ENCODE results near the gene TREML4.
"Not testable (repeated sequence)": the region's sequence is repeated elsewhere in the genome, so short reads cannot be mapped to it uniquely, and the experiment has no call there.

Gene TREML4, protein sequence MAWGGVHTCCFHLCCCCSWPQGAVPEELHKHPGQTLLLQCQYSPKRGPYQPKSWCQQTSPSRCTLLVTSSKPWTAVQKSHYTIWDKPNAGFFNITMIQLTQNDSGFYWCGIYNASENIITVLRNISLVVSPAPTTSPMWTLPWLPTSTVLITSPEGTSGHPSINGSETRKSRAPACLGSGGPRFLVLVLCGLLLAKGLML

DNA sequence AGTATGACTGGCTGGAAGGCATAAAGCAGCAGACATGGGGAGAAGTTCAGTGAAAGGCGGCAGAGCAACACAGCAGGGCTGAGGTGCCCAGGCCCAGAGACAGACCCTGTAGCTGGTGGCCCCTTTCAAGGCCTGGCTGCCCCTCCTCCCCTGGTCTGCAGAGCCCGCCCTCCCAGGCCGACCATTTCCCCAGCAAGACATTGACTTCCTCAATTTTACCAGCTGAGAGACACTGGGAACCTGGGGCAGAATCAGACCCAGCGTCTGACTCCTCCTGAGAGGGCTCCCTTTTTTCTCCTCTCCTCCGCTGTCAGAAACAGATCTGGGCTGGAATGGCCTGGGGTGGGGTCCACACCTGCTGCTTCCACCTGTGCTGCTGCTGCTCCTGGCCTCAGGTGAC, at the start of gene TREML4:
Gene TREML4 (plus strand): TSS at position 254 of the 400 bp plus-strand sequence. CDS start 79 bp downstream, at position 333.
- no peak for DNase-seq

DNA sequence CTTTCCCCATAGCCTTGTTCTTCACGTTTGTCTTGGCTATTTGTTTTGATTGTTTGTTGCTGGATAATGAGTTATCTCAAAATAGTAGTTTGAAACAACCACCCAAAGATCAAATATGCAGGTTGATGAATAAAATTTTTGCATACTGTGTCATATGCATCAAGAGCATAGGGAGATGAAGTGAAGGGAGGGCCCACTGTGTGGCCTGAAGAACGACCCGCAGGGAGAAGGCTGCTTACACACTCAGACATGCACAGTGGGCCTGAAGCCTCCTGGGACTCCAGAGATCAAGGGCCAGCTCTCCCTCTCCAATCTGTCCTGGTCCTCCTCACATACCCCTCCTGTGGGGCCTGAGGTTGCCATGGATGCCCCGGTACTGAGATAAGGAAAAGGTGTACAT, 49.0 kb upstream of the TREML4 start:
- DNase-seq, result no peak

DNA sequence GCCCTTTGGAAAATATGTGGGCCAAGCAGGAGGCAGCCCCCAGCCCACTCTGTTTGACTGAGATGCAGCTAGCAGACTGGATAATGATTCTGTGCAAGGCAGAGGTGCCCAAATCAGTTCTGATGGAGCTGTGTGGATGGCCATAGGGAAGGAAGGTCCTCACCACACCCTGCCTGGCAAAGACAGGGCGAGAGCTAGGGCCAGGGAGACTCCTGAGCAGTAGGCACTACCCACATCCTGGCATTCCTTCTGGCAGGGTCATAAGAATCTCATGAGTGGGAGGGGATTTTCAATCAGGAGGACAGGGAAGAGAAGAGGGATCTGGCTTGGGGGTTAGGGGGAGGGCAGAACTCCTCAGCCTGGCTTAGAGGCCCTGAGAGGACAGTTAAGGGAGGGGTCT, 46.6 kb upstream of the TREML4 start:
- no peak for DNase-seq

DNA sequence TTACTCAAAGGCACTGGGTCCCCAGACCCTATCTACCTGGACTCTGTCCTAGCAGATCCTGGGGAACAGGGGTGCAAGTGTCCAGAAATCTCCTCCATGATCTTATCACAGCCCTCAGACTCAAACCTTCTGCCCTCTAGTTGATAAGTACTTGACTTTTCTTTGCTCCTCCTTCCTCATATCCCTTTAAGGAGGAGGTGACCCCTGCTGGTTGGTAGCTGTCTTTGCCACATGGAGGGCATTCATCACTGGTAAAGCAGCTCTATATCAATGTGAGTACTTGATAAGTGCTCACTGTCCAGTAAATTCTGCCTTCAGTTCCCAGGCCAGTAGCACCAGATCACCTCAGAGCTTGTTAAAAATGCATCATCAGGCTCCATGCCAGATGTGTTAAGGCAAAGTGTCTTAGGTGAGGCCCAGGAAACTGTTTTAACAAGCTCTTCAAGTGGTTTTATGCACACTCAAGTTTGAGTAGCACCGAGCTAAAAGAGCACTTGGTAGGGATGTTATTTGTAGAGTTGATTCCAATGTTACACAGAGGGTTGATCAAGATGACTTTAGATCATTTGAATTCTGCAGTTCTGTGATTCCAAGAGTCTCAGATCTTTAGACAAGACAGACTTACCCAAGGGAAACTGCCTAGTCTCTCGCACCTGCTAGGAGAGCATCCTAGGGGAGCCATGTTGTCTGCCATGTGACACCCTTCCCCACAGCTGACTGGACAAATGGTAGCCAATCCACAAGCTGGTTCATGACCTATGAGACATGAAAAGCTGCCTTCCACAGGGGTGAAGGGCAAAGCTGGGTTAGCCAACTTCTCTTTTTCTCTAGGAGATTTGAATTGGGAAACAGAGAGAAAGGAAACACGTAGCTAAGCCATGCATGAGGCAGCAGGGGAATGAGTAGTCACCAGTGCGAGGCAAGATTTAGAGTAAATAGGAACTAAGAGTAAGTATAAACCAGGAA, 45.8 kb upstream of the TREML4 start:
- no peak for DNase-seq

DNA sequence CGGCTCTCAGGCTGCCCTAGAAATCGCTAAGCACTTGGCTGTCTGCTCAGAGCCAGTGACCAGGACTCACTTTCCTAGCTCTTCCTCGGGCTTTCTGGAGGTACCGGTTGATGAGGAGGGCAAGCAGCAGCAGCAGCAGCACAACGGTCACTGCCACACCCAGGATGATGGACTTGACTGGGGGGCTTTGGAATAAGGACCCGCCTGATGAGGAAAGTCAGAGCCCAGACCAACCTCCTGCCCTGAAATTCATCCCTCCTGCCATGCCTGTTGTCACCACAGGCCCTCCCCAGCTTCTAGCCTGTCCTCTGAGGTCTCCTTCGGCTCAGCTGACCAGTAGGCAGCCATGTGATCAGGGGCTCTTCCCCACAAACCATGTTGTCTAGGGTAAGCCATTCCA, 43.4 kb upstream of the TREML4 start:
- no peak for DNase-seq

DNA sequence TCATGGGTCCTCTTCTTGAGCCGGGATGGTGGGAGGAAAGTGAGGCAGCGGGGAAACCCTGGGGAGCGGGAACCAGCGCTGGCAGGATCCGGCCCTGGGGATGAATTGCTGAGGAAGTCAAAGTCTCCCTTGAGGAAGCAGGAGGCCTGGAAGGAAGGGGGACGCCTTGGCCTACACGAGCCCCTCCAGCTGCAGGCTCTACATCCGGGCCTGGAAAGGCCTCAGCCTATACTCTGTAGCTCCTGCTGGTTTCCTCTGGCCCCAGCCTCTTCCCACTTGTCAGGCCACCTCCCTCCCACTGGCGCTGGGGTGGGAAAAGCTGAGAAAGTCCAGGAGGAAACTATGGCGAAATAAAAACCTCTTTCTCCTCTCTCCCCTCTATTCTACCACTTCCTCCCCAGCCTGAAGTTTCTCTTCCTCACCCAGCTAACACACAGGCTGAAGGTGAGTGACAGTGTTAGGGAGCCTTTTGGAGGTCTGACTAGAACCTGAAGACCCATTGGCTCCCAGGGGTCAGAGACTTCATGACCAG, 42.1 kb upstream of the TREML4 start:
- DNase-seq, result no peak

DNA sequence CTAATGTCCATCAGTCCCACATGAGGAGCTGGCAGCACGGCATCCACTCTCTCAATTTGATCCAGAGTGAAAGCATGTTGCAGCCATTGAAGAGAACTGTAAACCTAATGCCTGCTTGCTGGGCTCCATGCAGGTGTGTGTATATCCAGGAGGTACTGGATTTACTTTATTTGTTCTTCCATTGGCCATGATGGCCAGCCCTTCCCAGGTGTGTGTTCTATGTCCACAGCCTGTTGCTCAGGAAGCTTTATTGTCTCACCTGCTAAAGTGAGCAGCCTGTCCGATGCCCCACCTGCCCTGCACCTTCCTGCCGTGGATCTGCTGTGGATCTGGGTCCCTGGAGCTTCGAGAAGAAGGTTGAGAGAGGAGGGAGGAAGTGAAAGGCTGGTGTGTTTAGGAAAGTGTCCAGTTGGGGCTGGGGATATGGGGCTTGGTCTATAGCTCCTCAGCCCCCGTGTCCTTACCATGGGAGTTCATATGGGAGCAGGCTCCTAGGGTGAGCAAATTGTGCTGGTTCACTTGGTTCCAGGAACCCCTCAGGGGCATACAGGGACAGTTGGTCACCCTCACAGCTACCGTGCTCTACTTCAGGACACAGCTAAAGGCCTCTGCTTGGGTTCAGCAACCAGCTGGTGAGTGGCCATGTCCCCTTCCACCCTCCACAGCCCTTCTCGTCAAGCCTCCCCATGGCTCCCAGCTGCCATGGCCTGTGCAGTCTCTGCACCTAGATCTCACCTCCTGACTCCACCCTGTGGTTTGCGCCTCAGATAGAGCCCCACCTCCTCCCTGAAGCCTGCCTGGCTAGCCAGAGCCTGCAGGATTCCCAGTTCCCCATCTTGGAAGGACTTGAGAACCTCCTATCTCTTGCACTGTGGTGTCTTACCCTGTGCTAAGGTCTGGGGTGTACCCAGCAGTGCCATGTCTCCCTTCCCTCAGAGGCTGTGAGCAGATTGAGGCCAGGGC, 39.9 kb upstream of the TREML4 start:
- DNase-seq, result no peak

DNA sequence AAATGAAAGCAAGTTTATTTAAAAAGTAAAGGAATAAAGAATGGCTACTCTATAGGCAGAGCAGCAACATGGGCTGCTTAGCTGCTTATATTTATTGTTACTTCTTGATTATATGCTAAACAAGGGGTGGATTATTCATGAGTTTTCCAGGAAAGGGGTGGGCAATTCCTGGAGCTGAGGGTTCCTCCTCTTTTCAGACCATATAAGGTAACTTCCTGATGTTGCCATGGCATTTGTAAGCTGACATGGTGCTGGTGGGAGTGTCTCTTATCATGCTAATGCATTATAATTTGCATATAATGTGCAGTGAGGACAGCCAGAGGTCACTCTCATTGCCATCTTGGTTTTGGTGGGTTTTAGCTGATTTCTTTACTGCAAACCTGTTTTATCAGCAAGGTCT, 39.1 kb upstream of the TREML4 start:
- not testable (repeated sequence) for DNase-seq

DNA sequence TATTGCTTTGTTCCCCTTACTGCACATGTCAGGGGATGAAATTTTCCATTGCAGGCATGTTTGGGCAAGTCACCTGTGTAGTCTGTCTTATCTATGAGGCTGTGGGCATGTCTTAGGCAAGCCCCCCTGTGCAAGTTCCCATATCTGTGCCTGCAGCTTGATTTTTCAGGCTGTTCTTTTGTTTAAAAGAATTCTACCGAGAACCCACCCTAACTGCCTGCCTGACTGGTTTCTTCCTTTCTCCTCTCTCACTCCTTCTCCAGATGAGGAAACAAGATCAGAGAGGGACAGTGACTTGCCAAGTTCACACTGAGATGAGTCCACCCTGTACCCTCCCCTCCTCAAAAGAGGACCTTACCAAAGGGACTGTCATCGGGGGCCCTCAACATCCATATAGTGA, 38.2 kb upstream of the TREML4 start:
- DNase-seq, result no peak

DNA sequence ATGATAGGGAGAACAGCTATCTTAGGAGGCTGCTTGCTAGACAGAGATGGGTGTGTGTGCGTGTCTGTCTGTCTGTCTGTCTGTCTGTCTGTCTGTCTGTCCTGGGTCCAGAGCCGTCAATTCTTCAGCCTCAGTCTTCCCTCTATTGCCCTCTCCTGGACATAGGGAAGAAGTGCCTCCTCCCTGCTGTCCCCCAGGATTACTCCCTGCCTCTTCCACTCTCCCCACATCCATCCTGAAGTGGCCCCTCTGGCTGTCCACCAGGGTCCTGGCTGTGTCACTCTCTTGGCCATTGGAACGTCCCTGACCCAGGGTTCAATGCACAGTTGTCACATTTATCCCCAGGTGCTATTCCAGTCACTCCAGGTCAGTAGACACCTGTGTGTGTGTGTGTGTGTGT, 37.4 kb upstream of the TREML4 start:
- no peak for DNase-seq

DNA sequence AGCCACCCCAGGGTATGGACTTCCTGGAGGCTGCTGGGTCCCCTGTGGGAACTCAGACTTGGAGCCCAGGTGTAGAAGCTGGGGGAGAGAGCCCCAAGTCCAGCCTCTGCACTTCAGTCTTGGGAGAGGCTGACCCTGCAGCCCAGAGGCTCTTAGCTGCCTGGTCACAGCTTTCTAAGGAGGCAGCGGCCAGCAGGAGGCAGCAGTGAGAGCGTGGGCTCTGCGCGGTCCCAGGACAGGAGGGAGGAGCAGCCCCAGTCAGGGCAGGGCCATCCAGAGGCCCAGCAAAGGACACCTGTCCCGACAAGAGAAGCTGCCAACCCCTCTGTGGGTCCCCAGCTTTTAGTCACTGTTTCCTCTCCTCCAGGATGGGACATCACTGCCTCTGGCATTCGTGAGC, 36.6 kb upstream of the TREML4 start:
- peak; percentile 52 for DNase-seq

DNA sequence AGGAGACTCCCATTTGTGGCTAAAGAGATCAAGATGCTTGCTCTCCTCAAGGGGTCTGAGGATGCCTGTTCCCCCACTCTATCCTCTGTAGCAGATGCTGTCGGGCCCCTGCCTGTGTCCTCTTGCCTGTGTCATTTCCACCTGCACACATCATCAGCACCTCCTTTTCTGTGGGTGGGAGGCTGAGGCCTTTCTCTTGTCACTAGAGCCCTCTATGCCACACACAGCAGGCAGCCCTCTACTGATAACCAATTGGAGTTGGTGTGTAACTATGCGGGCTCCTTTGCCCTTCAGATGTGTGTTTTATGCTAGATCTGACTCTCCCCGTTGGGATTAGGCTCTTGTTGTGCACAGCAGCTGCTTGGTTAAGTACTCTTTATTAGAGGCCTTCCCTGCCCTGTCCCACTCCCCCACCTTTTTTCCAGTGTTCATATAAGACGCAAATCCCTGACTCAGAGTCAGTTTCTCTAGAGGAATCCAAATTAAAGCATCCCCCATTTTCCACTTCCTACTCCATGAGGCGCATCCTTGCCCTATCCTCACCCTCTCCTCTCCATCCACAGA, 34.9 kb upstream of the TREML4 start:
- DNase-seq, result no peak

DNA sequence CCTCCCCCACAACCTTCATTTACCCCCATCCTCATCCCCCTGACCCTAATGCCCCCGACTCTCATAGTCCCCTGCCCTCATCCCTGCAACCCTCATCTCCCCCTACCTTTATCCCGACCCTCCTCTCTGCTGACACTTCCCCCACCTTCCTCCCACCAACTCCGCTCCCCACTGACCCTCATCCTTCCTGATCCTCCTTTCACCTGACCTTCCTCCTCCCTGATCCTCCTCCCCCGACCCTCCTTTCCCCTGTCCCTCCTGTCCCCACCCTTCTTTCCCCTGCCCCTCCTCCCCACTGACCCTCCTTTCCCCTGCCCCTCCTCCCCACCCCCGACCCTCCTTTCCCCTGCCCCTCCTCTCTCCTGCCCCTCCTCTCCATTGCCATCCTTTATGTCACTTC, 34.3 kb upstream of the TREML4 start:
- no peak for DNase-seq

DNA sequence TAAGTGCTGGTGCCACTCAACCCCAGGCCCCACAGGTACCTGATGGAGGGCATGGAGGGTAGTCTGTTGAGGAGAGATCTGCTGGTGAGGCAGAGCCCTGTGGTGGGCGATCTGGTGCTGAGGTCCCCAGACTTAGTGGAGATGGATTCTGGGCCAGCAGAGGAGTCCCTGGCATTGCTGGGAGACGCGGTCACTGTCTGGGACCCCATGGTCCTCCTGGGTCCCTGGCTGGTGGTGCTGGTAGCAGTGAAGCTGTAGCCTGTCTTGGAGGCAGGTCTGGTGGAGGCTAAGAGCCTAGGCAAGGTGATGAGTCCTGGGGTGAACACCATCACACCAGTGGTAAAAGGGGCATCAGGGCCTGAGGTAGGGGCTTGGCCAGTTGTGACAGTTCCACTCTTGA, 33.8 kb upstream of the TREML4 start:
- DNase-seq, result no peak

DNA sequence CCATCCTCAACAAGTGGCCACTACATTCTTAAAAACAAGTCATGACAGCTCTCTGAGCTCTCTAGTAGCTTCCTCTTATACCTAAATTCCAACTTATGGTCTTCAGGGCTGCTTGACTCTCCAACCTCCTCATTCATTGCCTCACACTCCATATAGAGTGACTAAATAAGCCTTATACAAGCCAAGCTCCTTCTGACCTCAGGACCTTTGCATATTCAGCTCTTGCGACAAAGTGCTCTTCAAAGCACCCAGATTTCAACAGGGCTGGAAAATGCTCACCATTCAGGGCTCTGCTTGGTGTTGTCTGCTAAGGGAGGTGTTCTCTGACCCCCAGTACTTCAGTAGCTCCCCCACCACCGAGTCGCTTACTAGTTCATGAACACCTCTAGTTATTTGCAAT, 30.9 kb upstream of the TREML4 start:
- no peak for DNase-seq

DNA sequence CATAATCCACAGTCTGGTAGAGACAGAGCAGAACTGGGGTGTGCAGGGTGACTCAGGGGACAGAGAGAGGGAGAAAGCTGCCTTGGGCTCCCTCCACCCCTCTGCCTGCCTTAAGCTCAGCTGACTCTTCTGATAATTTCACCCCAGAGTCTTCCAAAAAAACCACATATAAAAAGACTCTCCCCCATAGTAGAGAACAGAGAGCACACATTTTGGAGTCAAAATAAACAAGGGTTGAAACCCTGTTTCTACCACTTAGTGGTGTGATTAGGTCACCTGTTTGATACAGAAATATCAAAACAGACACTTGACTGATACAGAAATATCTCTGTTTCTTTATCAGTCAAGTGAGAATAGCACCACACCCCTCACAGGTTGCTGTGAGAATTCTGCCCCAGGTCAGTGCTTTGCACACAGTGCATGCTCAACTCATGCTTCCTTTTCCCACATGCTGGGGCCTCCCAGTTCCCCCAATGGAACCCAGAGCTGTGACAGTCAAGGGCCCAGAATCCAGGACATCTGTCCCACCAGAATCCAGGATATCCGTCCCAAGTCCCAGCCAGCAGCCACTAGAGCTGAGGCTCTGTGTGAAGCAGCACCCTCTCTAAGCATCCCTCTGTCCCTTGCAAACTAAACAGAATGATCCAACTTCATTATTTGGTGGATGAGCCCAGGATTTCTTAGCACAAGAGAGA, 28.4 kb upstream of the TREML4 start:
- no peak for DNase-seq

DNA sequence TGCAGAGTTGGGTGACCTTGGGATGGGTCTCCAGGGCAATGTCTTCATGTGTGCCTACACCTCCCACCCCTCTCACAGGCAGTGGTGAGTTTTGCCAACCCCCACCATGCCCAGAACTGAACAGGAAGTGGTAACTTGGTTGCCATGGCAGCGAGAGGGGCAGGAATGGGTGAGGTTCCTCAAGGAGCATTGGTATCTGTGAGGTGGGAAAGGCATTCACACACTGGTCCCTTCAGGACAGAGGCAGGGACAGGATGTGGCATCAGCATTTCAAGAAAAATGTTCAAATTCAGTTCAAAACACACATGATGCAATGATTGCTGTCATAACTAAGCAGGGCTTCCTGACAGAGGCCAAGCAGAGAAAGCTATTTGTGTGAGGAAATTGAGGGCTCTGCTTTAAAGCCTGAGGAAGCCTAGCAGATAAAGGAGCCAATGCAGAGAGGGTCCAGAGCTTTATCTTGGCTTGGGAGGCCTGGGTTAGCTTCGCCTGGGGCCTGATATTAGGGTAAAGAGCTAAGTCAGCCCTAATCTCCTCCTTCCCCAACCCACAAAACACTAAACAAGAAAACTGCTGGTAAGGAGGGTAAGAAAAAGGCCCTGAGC, 27.8 kb upstream of the TREML4 start:
- DNase-seq, result peak; percentile 25

DNA sequence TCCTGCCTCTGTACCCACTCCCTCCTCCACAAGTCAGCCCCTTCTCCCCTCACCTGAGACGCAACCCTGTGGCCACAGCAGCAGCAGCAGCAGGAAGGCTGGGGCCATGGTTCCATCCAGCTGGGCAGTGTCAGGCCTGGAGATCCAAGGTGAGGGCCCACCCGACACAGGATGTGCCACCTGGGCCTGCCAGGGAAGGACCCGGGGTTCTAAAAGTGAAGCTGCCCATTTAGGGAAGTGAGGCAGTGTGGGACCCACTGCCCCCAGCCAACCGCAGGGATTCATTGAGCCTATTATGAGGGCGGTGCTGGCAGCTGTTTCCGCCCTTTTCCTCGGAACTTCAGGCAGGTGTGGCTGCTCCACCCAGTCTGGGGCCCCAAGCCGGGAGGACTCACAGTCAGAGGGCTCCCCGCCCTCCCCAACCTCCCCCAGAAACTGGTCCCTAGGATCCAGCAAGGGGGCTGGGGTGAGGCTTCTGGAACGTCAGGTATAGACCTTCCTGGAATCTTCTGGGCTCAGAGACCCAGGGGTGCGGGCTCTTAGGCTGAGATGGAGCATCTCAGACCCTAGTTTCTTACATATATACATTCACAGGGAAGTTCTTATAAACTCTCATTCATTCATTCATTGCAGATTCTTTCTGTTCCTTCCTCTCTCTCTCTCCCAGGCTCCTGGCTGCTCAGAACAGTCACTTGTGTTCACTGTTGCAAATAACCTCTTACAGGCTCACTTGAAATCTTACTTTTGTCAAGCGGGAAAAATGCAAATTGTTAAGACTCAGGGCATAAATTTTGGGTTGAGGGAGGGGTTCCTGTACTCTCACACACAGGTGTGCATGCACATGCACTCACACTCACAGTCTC, 27.0 kb upstream of the TREML4 start, which contains the start of gene TREML2:
Gene TREML2 (minus strand): TSS at position 249 of the 863 bp plus-strand sequence. CDS start 141 bp downstream, at position 108.
- DNase-seq, result peak; percentile 18

DNA sequence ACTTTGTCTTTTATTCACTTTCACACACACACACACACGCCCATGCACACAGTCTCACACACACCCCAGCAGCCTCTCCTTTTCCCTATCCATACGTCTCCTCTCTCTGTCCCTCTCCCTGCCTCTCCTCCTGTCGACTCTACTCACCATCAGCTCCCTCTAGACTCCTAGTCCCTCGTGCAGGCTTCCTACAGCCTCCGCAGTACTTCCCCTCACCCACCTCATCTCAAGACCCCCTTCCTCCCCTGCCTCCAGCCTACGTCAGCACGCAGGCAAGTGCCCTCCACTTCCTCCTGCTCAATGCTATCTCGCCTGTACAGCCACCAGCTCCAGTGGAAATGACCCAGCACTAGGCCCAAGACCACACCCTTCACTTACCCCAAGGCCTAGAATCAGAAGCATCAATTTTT, 26.4 kb upstream of the TREML4 start:
- no peak for DNase-seq

DNA sequence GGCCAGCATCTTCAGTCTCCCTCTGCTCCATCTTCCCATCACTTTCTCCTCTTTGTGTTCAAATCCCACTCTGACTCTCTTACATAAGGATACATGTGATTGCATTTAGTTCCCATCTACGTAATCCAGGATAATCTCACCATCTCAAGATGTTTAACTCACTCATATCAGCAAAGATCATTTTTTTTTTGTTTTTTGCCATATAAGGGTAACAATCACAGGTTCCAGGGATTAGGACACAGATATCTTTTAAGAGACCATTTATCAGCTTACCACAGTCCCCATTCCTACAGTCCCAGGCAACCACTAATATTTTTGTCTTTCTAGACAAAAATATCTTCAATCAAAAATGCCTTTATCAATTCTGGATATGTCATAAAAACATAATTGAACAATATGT, 24.0 kb upstream of the TREML4 start:
- DNase-seq, result no peak

All from stimulated activated CD4-positive, alpha-beta T cell treated with anti-CD3 and anti-CD28 coated beads, Interleukin-4, amount 100 ng/mL, for 1 hour (primary cell).